ACC112 (cell line): ENCODE results near the gene PHF11.

Experiments used
- H2AFZ ChIP-seq: fragments of 200-600 bp; sonication (generic); one replicate; pipeline ENCODE4 v1.6.0; 2017; ENCODE audit warnings: antibody characterized with exemption, low read length; ENCODE audit not compliant: unreplicated experiment
- H3K27ac ChIP-seq: fragments of 200-600 bp; sonication (generic); 2 replicates; pipeline ENCODE4 v1.5.1; 2014; ENCODE audit warnings: low read depth, mild to moderate bottlenecking, antibody characterized with exemption, low read length, moderate library complexity
- H3K27me3 ChIP-seq: fragments of 200-600 bp; sonication (generic); 2 replicates; pipeline ENCODE4 v1.6.1; 2014; ENCODE audit warnings: mild to moderate bottlenecking, antibody characterized with exemption, low read length, moderate library complexity, mixed read lengths; ENCODE audit not compliant: insufficient read depth
- H3K36me3 ChIP-seq: fragments of 200-600 bp; sonication (generic); 2 replicates; pipeline ENCODE4 v1.6.1; 2016; ENCODE audit warnings: mild to moderate bottlenecking, antibody characterized with exemption, low read length, moderate library complexity, mixed read lengths; ENCODE audit not compliant: insufficient read depth
- H3K4me1 ChIP-seq: fragments of 200-600 bp; sonication (generic); one replicate; pipeline ENCODE4 v1.6.1; 2016; ENCODE audit warnings: low read length, mixed read lengths; ENCODE audit not compliant: insufficient read depth, unreplicated experiment, control insufficient read depth
- H3K4me3 ChIP-seq: fragments of 200-600 bp; sonication (generic); 2 replicates; pipeline ENCODE4 v1.5.1; 2014; ENCODE audit warnings: mild to moderate bottlenecking, low read depth, low read length
- H3K79me2 ChIP-seq: fragments of 200-600 bp; sonication (generic); one replicate; pipeline ENCODE4 v1.6.0; 2016; ENCODE audit warnings: low read length; ENCODE audit not compliant: control insufficient read depth, unreplicated experiment, insufficient read depth

Gene PHF11

DNA sequence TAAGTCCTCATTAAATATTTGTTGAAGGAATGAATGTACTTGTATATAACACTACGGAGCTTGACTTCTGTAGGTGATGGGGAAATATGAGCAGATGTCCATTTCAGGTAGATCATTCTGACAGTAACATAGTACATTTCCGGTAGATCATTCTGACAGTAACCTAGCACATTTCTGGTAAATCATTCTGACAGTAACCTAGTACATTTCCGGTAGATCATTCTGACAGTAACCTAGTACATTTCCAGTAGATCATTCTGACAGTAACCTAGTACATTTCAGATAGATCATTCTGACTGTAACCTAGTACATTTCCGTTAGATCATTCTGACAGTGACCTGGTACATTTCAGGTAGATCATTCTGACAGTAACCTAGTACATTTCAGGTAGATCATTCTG is 2.5 kb downstream of the PHF11 start:
- H3K27ac ChIP-seq = no peak overlapping the region
- no peak overlapping the region for H3K4me3 ChIP-seq
- no peaks in the 10 kb centered on the region for H3K27me3 ChIP-seq
- H2AFZ ChIP-seq = no peak overlapping the region
- H3K36me3 ChIP-seq = no peaks in the 10 kb centered on the region
- no peaks in the 10 kb centered on the region for H3K79me2 ChIP-seq
- peaks cover 38% of the 10 kb centered on the region for H3K4me1 ChIP-seq

DNA sequence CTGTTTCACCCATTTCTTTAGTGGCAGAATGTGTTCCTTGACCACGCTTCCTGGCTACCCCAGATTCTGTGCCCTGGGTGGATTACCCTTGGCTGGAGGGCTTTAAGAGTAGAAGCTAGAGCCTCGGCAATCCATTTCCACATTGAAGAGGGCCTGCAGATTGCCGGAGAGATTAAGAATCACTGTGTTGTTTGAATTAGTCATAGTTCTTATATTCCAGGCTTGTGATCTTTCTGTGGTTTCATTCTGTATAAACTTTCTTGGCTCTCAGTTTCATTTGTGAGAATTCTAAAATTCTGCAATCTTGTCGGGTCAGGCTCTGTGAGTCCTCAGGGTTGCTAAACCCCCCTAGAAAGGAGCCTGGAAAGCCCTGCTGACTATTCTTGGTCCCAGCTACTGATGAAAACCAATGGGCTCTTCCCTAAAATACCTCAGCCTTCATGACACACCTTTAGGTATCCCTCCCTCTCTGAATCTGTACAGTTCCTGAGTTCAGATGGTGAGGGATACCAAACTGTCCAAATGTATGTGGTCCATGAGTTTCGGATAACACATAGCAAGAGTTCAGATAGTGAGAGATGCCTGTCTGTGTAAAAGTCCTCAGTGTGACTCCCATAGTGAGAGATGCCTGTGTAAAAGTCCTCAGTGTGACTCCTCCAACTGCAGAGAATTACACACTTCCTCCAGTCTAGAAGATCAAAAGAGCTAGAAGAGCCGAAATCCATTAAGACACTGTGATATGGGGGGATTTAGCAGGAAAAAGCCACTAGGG is 4.3 kb downstream of the PHF11 start:
- Histone ChIP-seq H3K27me3 (no peaks in the 10 kb centered on the region), H2AFZ (no peak overlapping the region), H3K4me1 (peaks cover 21% of the 10 kb centered on the region), H3K4me3 (peak overlapping the region; percentile 56), H3K79me2 (no peaks in the 10 kb centered on the region), H3K36me3 (no peaks in the 10 kb centered on the region), H3K27ac (peak overlapping the region; percentile 73)

DNA sequence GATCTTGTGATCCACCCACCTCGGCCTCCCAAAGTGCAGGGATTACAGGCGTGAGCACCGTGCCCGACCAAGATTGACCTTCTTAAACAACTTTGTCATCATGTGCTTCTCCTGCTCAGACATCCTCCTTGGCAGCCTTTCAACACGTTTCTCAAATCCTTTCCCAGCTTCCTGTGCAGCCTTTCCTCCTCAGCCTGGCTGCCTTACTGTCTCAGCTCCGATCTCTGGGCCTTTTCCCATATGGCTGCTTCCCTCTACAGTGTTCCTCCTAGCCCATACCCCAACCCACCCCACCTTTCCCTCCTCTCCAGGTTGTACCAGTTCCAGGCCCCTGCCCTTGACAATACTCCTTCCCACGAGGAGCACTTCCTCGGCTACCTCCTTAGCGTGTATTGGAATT is 7.2 kb downstream of the PHF11 start:
- H3K4me1 ChIP-seq = peaks cover 21% of the 10 kb centered on the region
- no peaks in the 10 kb centered on the region for H3K79me2 ChIP-seq
- no peak overlapping the region for H2AFZ ChIP-seq
- H3K36me3 ChIP-seq = peaks cover 3% of the 10 kb centered on the region; the same call in 1 of the 2 replicates
- H3K27ac ChIP-seq = no peak overlapping the region
- no peak overlapping the region for H3K4me3 ChIP-seq
- no peaks in the 10 kb centered on the region for H3K27me3 ChIP-seq

- H3K27ac ChIP-seq = no peak overlapping the region
- H3K79me2 ChIP-seq = no peaks in the 10 kb centered on the region
- no peak overlapping the region for H2AFZ ChIP-seq
- peaks cover 3% of the 10 kb centered on the region; the same call in 1 of the 2 replicates for H3K36me3 ChIP-seq
- H3K27me3 ChIP-seq = no peaks in the 10 kb centered on the region
- H3K4me3 ChIP-seq = no peak overlapping the region
- H3K4me1 ChIP-seq = peaks cover 16% of the 10 kb centered on the region
These were observed 8.2 kb downstream of the PHF11 start for GRCh38 chr13:49503951-49504350.

- Histone ChIP-seq H3K79me2 (peaks cover 2% of the 10 kb centered on the region), H3K4me1 (no peaks in the 10 kb centered on the region), H3K27me3 (no peaks in the 10 kb centered on the region), H3K4me3 (no peak overlapping the region), H3K36me3 (peaks cover 4% of the 10 kb centered on the region), H2AFZ (no peak overlapping the region), H3K27ac (no peak overlapping the region)
These were observed 16.8 kb downstream of the PHF11 start for GRCh38 chr13:49512578-49512977.

DNA sequence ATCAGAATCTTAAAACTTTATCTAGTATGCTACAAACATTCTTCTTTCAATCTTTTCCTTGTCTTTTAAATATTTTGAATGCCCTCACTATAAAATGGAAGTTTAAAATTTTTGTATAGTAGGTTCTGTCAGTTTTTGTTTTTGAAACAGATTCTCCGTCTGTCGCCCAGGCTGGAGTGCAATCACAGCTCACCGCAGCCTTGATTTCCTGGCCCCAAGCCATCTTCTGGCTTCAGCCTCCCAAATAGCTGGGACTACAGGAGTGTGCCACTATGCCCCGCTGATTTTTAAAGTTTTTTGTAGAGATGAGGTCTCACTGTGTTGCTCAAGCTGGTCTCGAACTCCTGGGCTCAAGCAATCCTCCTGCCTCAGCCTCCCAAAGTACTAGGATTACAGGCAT is 20.7 kb downstream of the PHF11 start:
- Histone ChIP-seq H3K36me3 (peaks cover 4% of the 10 kb centered on the region), H2AFZ (no peak overlapping the region), H3K27ac (no peak overlapping the region), H3K4me1 (no peaks in the 10 kb centered on the region), H3K4me3 (no peak overlapping the region), H3K27me3 (no peaks in the 10 kb centered on the region), H3K79me2 (no peaks in the 10 kb centered on the region)

DNA sequence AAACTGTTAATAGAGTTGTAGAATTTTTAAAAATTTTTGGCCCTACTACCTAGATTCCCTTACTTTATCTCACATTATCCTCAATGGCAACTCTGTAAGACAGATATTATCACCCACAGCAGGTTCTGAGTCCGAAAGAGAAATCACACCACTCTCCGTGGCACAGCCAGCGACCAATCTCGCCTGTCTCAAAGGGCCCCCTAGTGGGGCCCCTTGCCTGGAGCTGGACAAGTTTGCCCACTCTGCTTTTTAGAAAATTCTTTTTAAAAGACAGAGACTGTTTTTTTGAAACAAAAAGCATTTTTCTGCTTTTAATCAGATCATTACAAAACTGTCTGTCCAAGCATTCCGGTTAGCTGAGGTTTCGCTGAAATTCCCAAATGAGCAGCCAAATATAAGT is 21.7 kb downstream of the PHF11 start:
- no peaks in the 10 kb centered on the region; the same call in 1 of the 2 replicates for H3K36me3 ChIP-seq
- H3K4me1 ChIP-seq = no peaks in the 10 kb centered on the region
- no peak overlapping the region for H3K27ac ChIP-seq
- H3K79me2 ChIP-seq = no peaks in the 10 kb centered on the region
- H2AFZ ChIP-seq = no peak overlapping the region
- H3K4me3 ChIP-seq = no peak overlapping the region
- no peaks in the 10 kb centered on the region for H3K27me3 ChIP-seq

- Histone ChIP-seq H2AFZ (no peak overlapping the region), H3K36me3 (peaks cover 6% of the 10 kb centered on the region; the same call in 1 of the 2 replicates), H3K4me1 (no peaks in the 10 kb centered on the region)
These were observed 25.5 kb downstream of the PHF11 start for GRCh38 chr13:49521224-49521623.

DNA sequence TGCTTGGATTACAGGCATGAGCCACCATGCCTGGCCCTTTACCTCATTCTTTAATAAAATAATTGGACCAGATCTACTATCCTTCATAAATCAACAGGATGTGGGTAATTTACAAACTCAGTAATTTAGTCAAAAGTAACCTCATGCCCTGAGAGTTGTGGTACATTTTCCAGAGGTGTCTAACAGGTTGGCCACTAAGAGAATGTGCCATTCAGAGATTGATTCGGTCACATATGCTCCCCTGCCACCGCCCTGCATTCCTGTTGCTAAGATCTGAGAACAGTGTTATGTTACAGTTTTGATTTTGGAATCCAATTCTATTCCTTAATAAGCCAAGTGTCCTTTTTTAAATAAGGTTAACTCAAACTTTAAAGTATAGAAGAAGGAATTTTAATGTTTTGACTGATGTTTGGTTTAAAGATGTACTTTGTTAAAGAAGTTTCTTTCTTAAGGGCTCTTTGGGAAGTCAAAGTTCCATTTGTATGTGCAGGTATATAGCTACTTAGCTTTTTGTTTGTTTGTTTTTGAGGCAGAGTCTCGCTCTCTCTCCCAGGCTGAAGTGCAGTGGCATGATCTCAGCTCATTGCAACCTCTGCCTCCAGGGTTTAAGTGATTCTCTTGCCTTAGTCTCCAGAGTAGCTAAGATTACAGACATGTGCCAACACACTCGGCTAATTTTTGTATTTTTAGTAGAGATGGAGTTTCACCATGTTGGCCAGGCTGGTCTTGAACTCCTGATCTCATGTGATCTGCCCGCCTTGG is 29.2 kb downstream of the PHF11 start:
- H3K79me2 ChIP-seq = no peaks in the 10 kb centered on the region
- no peak overlapping the region for H2AFZ ChIP-seq
- H3K36me3 ChIP-seq = peaks cover 11% of the 10 kb centered on the region; the same call in 1 of the 2 replicates
- no peak overlapping the region for H3K4me3 ChIP-seq
- no peaks in the 10 kb centered on the region for H3K4me1 ChIP-seq
- H3K27ac ChIP-seq = no peak overlapping the region
- H3K27me3 ChIP-seq = no peaks in the 10 kb centered on the region

More at GRCh38 chr13:49521224-49521623, 25.5 kb downstream of the PHF11 start:
- no peak overlapping the region for H3K27ac ChIP-seq
- H3K27me3 ChIP-seq = no peaks in the 10 kb centered on the region
- H3K79me2 ChIP-seq = no peaks in the 10 kb centered on the region
- no peak overlapping the region for H3K4me3 ChIP-seq

GRCh38 chr13:49527123-49527522 is 31.4 kb downstream of the PHF11 start:
- H3K27me3 ChIP-seq = no peaks in the 10 kb centered on the region
- no peak overlapping the region for H3K27ac ChIP-seq
- no peaks in the 10 kb centered on the region for H3K79me2 ChIP-seq
- no peak overlapping the region for H3K4me3 ChIP-seq
- no peak overlapping the region for H2AFZ ChIP-seq
- peaks cover 11% of the 10 kb centered on the region; the same call in 1 of the 2 replicates for H3K36me3 ChIP-seq
- H3K4me1 ChIP-seq = no peaks in the 10 kb centered on the region
